HL-60/S4 treated with phorbol 12-myristate 13-acetate at 8.2 ng/mL for 4 days and 3 days (cell line): ENCODE data around the gene ARRDC3.
"Not testable (repeated sequence)": the region's sequence is repeated elsewhere in the genome, so short reads cannot be mapped to it uniquely, and the experiment has no call there.

ENCODE experiments used
- in situ Hi-C: fragments of 300-500 bp; cut with MboI; formaldehyde crosslinking; loops from 2 replicates; pipeline ENCODE4 v1.15.0; 2022; ENCODE audit warnings: low sequenced_read_pairs

ARRDC3 gene

DNA sequence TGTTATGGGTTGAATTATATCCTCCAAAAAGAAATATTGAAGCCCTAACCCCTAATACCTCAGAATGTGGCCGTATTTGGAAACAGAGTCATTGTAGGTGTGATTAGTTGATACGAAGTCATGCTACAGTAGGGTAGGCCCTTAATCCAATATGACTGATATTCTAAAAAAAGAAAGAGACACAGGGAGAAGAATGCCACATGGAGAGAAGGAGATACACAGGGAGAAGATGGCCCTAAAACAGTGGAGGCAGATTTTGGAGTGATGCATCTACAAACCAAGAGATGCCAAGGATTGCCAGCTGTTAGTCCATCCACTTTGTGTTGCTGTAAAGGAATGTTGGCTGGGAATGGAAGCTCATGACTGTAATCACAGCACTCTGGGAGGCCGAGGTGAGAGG lies 21.3 kb downstream of the ARRDC3 start:
- in situ Hi-C loops, result no loop called here

DNA sequence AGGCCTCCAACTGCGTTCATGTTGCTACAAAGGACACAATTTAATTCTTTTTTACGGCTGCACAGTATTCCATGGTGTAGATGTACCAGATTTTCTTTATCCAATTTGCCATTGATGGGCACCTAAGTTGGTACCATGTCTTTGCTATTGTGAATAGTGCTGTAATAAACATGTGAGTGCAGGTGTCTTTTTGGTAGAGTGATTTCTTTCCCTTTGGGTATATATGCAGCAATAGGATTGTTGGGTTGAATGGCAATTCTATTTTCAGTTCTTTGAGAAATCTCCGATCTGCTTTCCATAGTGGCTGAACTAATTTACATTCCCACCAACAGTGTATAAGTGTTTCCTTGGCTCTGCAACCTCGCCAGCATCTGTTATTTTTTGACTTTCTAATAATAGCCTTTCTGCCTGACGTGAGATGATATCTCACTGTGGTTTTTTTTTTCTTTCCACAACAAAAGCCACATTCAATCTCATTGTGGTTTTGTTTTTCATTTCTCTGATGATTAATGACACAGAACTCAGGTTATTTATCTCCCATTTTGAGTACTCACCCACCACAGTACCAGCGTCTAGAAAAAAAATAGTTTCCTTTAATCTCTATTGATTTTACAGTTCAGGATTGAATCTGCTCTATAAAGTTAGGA lies 21.9 kb downstream of the ARRDC3 start:
- in situ Hi-C loops, result no loop called here

DNA sequence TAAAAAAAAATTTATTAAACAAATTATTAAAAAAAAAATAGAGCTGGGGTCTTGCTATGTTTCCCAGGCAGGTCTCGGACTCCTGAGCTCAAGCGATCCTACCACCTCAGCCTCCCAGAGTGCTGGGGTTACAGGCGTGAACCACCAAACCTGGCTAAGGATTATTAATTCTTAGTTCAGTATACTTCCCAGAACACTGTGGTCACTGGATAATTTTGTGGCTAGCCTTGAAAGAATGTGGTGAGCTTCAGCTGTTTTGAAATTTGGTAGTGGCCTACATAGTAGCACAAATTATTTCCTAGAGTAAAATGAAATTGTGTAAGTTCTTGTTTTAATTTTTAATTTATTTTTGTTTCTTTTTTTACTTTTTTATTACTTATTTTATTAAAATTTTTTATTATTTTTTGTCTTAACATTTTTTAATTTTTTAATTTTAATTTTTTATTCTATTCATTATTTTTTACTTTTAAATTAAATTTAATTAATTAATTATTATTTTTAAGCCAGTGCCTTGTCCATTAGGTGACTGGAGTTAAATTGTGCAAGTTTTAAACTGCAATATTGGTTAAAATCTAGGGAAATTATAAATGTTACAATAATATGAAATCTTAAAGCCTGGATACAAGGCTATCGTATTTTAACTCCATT lies 23.0 kb downstream of the ARRDC3 start:
- in situ Hi-C loops, result no loop called here

DNA sequence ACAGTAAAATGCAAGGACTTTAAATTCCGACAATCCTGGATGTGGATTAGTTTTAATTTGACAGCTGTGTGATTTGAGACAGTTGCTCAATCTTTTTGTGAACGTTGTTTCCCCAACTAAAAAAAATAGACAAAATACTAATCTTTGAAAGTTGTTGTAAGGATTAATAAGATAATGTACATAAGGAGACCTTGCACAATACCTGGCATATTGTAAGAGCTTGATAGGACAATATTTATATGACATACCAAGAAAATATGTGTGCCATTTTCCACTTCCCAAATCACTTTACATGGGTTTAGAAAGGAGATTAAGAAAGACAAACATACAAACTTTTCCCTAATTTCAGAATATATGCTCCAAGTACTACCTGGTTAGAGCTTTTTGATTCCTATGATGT lies 25.3 kb downstream of the ARRDC3 start:
- in situ Hi-C loops, result no loop called here

DNA sequence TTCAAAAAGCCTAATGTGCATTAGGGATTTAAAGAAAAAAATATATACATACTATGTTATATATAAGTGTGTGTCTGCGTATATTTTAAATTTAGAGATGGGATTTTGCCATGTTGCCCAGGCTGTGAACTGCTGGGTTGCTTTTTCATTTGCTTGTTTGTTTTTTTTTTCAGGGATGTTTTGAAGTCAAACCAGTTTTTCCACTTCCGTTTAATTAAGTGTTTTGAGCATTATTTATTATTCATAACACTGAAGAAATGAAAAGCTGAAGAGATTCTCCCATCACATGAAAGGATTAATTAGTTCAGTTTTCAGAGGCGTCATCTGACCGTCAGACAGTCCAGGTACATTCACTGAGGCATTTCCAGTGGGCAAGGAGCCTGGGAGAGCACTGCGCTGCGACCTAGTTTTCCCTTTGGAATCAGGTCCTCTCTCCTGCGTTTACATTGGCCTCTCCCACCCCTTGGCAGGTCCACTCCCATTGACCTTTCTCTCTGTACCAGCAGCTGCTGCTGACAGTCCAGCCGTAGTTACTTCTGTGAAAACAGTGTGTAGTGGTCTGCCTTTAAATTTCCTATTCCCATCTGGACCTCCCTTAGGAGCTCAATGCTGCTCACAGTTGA lies 26.0 kb downstream of the ARRDC3 start:
- in situ Hi-C loops, result no loop called here

DNA sequence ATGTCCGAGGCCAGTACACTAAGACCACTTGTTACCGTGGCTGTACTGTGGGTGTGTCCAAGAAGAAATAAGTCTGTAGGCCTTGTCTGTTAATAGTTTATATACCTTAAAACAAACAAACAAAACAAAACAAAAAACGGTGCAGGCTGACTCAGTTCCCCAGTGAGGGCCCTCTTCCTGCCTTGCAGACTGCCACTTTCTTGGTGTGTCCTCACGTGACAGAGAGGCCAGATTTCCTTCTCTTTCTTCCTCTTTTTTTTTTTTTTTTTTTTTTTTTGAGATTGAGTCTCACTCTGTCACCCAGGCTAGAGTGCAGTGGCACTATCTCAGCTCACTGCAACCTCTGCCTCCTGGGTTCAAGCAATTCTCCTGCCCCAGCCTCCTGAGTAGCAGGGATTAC lies 28.2 kb downstream of the ARRDC3 start:
- in situ Hi-C loops, result not testable (repeated sequence)

DNA sequence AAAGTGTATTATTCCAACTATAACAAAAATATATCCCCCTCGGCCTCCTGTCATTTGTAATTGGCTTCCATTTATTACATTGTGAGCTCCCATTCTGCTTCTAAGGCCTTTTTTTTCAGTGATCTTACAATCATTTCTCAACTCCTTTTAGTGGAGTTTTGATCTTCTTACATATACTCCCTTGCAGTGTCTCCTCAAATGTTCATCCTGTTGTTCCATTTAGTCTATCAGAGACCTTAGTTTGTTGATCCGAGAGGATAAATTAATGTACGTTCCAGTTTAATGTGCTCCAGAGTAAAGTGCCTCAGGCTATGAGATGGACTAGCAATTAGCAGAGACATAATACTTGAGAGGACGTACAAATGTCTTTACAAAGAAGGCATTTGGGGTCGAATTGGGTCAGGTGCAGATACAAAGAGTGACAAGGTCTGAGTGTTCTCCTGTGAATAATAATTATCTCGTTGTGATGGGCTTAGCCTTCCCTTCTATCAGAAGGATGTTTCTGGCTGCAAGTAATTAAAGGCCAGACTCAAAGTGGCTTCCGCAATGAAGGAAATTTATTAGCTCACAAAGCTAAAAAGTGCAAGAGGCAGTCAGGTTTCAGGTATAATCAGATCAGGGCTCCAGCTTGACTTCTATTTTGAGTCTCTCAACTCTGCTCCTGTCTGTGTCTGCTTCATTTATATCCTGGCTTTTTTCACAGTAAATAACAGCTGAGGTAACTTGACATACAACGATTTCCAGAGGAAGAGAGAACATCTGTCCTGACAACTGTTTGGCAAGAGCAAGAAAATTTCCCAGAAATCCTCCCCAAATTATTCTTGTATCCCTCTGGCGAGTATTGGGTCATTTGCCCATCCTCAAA lies 30.1 kb downstream of the ARRDC3 start:
- in situ Hi-C loops, result no loop called here

DNA sequence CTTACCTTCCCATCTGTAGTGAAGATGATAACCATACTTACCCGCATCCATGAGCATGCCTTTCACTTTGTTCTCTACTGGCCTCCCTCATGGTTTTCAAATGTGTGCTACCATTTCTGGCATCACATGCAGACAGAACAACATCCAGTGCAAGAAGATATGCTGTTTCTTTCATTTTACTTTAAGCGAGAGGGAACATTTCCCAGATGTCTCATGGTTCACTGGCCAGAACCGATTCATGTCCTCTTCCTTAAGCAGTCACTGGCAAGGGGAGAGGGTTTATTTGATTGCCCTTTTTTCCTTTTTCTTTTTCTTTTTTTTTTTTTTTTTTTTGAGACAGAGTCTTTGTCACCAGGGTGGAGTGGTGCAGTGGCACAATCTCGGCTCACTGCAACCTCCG lies 37.7 kb downstream of the ARRDC3 start:
- in situ Hi-C loops, result no loop called here

DNA sequence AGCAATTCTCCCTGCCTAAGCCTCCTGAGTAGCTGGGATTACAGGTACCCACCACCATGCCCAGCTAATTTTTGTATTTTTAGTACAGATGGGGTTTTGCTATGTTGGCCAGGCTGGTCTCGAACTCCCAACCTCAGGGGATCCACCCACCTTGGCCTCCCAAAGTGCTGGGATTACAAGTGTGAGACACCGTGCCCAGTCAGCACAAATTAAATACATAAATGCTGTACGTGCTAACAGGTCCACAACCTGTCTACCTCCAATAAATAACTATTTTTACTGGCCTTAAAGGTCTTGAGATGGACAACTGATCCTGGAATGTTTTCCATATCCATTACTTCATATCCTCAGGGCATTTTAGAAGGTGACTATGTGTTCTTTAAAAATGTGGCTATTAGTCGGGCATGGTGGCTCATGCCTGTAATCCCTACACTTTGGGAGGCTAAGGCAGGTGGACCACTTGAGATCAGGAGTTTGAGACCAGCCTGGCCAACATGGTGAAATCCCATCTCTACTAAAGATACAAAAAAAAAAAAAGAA lies 38.4 kb downstream of the ARRDC3 start:
- in situ Hi-C loops, result not testable (repeated sequence)

DNA sequence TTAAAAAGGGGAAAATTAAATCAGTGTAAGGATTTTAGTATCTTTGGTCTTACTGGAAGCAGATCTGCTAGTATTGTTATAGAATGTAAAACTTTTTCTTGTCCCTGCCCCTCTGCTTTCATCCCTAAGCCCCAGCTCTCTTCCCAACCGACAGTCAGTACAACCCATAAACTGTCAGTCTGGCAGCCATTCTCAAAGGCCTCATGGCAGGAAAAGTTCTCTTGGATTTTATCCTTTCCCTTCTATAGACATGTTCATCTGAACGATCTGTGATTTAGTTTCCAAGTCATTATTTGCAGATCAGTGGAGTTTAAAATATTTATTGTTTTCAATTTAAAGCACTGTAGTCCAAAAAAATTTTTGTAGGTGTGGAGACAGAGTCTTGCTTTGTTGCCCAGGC lies 39.2 kb downstream of the ARRDC3 start:
- in situ Hi-C loops, result no loop called here

DNA sequence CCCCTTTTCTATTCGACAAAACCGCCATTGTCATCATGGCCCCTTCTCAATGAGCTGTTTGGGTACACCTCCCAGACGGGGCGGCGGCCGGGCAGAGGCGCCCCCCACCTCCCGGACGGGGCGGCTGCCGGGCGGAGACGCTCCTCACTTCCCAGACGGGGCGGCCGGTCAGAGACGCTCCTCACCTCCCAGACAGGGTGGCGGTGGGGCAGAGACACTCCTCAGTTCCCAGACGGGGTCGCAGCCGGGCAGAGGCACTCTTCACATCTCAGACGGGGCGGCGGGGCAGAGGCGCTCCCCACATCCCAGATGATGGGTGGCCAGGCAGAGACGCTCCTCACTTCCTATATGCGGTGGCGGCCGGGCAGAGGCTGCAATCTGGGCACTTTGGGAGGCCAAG lies 40.2 kb downstream of the ARRDC3 start:
- in situ Hi-C loops, result not testable (repeated sequence)

DNA sequence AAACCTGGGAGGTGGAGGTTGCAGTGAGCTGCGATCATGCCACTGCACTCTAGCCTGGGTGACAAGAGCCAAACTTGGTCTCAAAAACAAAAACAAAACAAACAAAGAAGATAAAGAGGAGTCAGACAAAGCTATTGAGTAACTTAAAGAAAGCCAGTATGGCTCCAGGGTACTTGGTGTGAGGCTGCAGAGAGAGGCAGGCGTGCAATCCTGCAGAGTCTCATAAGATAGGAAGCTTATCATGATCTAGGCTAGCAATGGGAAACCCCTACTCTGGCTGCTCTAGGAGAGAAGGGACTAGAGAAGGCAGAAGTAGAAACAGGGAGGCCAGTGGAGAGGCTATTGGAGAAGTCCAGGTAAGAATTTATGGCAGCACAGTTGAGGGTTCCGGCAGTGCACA lies 42.0 kb downstream of the ARRDC3 start:
- in situ Hi-C loops, result no loop called here

DNA sequence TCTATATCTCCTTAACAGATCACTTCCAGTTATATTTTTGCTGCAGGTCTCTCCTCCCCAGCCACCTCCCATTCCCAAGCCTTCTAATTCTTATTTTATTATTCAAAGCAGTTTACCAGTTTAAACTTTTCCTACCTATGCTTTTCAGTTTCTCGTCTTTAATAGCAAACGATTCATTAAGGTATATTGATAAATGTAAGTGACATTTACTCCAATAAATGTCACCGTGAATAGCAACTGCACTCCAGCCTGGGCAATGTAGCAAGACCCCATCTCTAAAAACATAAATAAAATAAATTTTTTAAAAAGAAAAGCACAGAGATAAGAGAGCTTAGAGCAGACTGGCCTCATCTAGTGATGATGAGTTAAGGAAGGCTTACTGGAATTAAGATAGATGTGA lies 42.6 kb downstream of the ARRDC3 start:
- in situ Hi-C loops, result no loop called here

DNA sequence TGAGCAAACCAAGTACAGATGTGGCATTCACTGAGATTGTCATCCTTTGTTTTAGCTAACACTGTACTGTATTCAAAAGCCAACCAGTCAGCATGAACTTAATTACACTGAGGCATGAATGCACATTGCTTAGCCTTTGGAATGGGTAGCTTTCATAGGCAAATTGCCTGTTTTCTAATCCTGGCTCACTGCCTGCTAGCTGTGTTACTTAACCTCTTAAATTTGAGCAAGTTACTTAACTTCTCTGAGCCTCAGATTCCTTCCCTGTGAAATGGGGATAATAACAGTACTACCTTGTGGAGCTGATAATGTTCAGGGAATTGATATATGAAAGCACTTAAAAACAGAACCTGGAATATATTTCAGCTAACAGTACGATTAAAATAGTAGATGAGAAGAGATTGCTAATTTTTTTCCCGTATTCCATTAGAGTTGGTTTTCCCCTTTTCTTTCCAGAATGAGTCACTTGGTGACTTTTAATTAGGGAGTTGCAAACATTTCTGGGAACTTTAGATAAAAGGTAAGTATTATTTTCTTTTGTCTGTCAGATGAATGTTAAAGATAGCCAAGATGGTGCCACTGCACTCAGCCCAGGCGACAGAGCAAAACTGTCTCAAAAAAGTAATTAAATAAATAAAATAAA lies 43.9 kb downstream of the ARRDC3 start:
- in situ Hi-C loops, result no loop called here

DNA sequence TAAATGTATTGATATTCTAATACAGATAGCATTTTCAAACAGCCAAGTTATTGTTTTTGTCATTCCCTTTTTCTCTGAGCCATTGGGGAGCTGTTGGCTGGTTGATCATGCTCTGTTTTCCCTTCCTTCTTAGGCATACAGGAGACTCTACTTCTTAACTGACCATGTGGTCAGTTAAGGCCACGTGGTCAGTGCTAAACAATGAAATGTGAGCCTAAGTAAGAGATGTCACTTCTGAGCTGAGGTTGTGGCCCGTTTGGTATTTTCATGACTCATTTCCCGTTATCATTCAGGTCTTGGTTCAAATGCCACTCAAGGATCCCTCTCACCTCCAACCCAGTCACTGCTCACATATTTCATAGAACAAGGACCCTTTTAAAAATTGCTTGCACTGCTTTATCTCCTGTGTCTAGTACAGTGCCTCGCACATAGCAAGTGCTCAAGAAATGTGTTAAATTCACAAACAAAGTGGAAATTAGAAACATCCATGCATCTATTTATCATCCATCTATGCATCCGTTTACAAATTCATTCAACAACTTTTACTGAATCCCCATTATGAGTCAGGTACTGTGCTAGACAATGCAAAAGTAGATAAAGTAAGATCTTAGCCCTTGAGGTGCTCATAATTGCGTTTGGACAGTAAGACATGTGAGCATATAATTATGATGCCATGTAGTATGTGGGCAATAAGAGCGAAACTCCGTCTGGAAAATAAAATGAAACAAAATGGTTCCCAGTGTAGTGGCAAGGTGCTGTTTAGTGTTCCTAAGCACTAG lies 50.7 kb downstream of the ARRDC3 start:
- in situ Hi-C loops, result no loop called here

DNA sequence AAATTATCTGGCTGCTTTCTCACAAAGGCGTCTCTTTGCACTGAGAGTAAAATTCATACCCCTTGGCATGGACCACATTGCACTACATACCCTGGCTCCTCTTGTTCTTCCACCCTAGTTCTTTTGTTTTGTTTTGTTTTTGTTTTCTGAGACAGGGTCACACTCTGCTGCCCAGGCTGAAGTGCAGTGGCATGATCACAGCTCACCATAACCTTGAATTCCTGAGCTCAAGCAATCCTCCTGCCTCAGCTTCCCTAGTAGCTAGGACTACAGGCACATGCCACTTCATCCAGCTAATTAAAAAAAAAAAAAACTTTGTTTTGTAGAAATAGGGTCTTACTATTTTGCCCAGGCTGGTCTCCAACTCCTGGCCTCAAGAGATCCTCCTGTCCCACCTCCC lies 51.4 kb downstream of the ARRDC3 start:
- in situ Hi-C loops, result no loop called here

DNA sequence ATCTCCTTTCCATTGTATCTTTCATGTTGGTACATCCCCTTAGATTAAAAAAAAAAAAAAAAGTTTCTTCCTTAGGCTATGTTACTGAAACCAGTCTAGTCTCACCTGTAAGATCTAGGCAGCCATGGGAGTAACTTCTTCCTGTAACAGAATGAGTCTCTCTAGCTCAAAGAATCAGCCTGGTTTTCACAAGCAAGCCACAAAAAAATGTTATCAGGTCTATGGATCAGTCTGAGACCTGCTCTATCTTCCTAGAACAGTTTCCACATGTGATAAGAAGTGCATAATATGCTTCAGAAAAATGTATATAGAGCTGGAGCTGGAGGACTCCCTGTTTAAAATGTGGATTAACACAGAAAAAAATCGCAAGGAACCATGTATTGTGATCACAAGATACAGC lies 53.8 kb downstream of the ARRDC3 start:
- in situ Hi-C loops, result no loop called here

DNA sequence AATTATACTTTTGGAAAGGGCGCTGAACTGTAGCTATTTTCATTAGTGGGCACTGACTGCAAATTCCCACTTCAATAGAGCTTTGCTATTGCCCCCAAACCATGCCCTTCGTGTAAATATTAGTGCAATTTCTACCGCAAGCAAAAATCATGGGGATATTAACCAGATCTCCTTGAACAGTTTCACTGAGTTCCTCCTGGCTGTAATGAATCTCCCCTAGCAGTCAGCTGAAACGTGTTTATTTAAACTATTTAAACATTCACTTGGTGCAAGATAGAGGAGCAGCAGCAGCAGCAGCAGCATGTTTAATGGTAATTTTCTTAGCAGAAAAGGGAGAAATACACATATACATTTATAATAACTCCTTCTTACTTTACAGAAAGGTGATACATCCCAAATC lies 54.4 kb downstream of the ARRDC3 start:
- in situ Hi-C loops, result no loop called here

DNA sequence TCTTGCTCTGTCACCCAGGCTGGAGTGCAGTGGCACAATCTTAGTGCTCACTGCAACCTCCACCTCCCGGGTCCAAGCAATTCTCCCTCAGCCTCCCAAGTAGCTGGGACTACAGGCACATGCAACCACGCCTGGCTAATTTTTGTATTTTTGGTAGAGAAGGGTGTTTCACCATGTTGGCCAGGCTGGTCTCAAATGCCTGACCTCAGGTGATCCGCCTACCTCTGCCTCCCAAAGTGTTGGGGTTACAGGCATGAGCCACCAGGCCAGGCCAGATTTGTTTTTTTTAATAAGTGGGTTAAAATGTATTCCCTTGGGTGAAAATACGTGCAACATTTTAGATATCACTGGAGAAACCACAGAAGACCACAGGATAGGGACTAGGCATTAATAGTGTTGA lies 60.1 kb downstream of the ARRDC3 start:
- in situ Hi-C loops, result not testable (repeated sequence)

DNA sequence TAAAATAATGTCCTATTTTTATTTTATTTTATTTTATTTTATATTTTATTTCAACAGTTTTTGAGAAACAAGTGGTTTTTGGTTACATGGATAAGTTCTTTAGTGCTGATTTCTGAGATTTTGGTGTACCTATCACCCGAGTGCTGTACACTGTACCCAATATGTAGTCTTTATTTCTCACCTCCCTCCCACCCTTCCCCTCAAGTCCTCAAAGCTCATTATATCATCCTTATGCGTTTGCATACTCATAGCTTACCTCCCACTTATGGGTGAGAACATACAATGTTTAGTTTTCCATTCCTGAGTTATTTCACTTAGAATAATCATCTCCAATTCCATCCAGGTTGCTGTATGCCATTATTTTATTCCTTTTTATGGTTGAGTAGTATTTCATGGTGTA lies 63.5 kb downstream of the ARRDC3 start:
- in situ Hi-C loops, result no loop called here
